PC-9 (cell line): Measurements from ENCODE around the gene KDM4B.

ENCODE experiments used
- EZH2 ChIP-seq: fragments of 200-600 bp; sonication (generic); IDR thresholded peaks from 2 replicates; pipeline ENCODE4 v1.8.0; 2017; ENCODE audit warnings: antibody characterized with exemption, low read depth
- TF ChIP-seq, protein P1 (sequence below): fragments of 200-600 bp; sonication (generic); conservative IDR thresholded peaks from 2 replicates; pipeline ENCODE4 v1.6.1; 2017; ENCODE audit warnings: mixed run types, antibody characterized with exemption, mild to moderate bottlenecking, moderate library complexity

DNA sequence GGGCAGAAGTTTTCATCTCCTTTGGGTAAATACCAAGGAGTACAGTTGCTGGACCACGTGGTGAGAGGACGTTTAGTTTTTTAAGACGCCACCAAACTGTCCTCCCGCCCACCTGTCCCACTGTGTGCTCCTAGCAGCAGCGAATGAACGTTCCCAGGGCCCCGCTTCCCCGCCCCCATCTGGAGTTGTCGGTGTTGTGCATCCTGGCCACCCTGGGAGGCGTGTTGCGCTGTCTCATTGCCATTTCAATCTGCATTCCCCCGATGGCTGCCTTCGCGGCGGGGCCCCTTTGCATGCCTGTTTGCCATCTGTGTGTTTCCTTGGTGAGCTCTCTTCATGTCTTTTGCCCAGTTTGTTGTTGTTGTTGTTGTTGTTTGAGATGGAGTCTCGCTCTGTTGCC, 76.1 kb downstream of the KDM4B start:
- TF ChIP-seq, protein P1, sequence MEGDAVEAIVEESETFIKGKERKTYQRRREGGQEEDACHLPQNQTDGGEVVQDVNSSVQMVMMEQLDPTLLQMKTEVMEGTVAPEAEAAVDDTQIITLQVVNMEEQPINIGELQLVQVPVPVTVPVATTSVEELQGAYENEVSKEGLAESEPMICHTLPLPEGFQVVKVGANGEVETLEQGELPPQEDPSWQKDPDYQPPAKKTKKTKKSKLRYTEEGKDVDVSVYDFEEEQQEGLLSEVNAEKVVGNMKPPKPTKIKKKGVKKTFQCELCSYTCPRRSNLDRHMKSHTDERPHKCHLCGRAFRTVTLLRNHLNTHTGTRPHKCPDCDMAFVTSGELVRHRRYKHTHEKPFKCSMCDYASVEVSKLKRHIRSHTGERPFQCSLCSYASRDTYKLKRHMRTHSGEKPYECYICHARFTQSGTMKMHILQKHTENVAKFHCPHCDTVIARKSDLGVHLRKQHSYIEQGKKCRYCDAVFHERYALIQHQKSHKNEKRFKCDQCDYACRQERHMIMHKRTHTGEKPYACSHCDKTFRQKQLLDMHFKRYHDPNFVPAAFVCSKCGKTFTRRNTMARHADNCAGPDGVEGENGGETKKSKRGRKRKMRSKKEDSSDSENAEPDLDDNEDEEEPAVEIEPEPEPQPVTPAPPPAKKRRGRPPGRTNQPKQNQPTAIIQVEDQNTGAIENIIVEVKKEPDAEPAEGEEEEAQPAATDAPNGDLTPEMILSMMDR = no peak
- TF ChIP-seq EZH2 = no peak
